Measurements from ENCODE around the gene ZMIZ1.

Gene ZMIZ1

GRCh38 chr10:79360499-79361342 lies 292.0 kb downstream of the ZMIZ1 start:
- Histone ChIP-seq H3K36me3 (ENCODE audit: control insufficient read depth, insufficient read depth, low read length) (peaks cover under 1% of the 10 kb centered on the region; the same call in 1 of the 2 replicates), H3K4me3 (ENCODE audit: low read depth, low read length) (no peak overlapping the region), H3K27ac (ENCODE audit: low read depth, low read length) (no peak overlapping the region), H3K9me3 (ENCODE audit: control insufficient read depth, insufficient read depth, low read length) (no peaks in the 10 kb centered on the region), H3K9ac (ENCODE audit: low read depth, low read length) (no peak overlapping the region), H3K4me1 (ENCODE audit: control insufficient read depth, insufficient read depth, low read length) (no peaks in the 10 kb centered on the region), H3K27me3 (ENCODE audit: control insufficient read depth, insufficient read depth, low read length) (no peaks in the 10 kb centered on the region; the same call in 1 of the 2 replicates)

DNA sequence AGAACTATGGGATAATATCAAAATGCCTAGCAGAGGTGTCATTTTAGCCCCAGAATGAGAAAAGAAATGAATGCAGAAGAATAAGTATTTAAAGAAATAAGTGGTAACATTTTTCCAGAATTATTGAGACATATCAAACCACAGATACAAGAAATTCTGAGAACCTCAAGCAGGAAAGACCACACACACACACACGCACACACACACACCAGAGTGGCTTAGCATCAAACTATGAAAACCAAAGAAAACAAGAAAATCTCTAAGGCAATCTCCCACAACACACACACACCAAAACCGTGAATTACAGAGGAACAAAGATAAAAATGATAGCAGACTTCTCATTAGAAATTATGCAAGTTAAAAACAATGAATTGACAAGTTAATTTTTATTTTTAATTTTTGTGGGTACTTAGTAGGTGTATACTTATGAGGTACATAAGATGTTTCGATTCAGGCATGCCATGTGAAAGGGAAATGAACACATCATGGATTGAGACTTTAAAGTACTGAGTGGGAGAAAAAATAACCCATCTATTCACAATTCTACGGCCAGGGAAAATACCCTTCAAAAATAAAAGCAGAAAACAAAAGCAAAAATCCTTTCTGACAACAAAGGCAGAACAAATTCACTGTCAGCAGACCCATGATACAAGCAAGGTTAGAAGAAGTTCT lies 293.1 kb downstream of the ZMIZ1 start:
- H3K27me3 ChIP-seq (ENCODE audit: control insufficient read depth, insufficient read depth, low read length) = no peaks in the 10 kb centered on the region; the same call in 1 of the 2 replicates
- no peaks in the 10 kb centered on the region for H3K36me3 ChIP-seq (ENCODE audit: control insufficient read depth, insufficient read depth, low read length)
- H3K4me1 ChIP-seq (ENCODE audit: control insufficient read depth, insufficient read depth, low read length) = no peaks in the 10 kb centered on the region
- H3K9me3 ChIP-seq (ENCODE audit: control insufficient read depth, insufficient read depth, low read length) = no peaks in the 10 kb centered on the region
- no peak overlapping the region for H3K4me3 ChIP-seq (ENCODE audit: low read depth, low read length)
- no peak overlapping the region for H3K9ac ChIP-seq (ENCODE audit: low read depth, low read length)
- H3K27ac ChIP-seq (ENCODE audit: low read depth, low read length) = no peak overlapping the region

Measured in HUES48 (cell line).